ENCODE data around the gene GRIA1. TPM values are rescaled to one million over a fixed set of nuclear protein-coding genes. Genes with fewer than 3 reads are reported as not detected.

Gene GRIA1
- total RNA-seq, 1 experiment from 2014 or later = not detected

DNA sequence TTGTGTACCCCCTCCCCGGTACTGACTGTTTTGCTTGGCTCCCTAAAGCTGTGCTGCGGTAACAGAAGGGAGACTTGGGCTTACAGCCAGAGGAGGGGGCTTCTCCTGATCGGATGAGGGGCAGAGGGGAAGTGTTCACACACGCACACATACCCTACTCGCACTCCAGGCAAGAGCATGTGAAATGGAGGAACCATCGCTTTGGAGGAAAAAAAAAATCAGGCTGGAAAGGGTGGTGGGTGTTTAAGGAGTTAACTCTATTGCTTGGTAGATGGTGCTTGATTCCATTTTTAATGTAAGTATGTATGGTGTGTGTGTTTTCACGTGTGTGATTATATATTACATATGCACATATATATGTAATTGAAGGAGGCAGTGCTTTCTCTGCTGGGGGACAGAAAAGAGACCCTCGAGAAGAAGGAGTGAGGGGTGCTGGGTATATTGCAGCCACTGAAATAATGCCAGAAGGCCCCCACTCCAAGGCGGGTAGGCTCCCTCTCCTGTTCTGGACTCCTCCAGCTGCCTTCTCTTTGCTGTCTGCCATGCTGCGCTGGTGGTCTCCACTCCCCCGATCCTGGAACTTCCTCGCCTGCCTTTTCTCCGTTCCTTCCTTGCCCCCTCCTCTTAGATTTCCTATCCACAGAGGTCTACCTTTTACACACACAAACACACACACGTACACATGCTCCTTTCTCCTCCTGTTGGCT lies 721 bp downstream of the GRIA1 start:
- in situ Hi-C loops (cut with HindIII; ENCODE audit: low pct_unique_long_range_greater_than_20kb, low sequenced_read_pairs) = no loop called here
- no peak for DNase-seq (ENCODE audit: low read depth)

DNA sequence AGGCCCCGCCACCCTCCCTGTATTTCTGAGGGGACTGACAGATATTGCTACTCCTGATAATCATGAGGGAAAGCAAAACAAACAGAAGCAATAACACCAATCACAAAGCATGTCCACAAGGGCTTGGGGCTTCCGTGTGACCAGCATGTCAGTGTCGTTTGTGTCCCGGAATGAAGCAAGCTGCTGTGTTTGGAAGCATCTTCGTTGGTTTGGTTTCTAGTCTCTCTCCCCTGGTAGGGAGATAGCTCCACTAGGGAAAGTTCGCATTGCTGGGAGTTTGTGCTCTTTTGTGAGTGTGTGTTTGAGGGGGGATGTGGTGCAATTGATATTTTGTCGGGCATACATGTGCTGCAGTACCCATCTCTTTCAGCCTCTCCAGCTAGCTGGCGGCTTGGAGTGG lies 1.4 kb downstream of the GRIA1 start:
- DNase-seq (ENCODE audit: low read depth) = no peak
- in situ Hi-C loops (cut with HindIII; ENCODE audit: low pct_unique_long_range_greater_than_20kb, low sequenced_read_pairs) = no loop called here

- DNase-seq (ENCODE audit: low read depth) = peak; percentile 9
- in situ Hi-C loops (cut with HindIII; ENCODE audit: low pct_unique_long_range_greater_than_20kb, low sequenced_read_pairs) = no loop called here
Observed at GRCh38 chr5:153496835-153497234, 6.4 kb downstream of the GRIA1 start.

DNA sequence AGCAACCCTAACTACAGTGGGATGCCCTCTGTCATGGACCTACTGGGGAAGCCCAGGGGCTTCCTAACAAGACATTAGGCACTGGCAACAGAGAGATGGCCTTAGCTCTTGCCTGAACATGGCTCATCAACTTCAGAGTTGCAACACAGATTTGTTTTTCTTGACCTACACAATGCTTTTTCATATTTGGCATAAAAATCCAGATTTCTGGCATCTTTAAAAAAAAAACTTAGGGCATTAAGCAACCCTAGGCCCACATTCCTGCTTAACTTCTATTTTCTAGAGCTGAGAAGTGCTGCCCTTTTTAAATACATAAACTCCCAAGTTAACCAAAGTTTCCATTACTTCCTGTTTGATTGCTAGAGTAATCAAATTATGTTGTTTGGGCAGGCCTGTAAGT lies 8.0 kb downstream of the GRIA1 start:
- DNase-seq (ENCODE audit: low read depth) = no peak
- in situ Hi-C loops (cut with HindIII; ENCODE audit: low pct_unique_long_range_greater_than_20kb, low sequenced_read_pairs) = no loop called here

DNA sequence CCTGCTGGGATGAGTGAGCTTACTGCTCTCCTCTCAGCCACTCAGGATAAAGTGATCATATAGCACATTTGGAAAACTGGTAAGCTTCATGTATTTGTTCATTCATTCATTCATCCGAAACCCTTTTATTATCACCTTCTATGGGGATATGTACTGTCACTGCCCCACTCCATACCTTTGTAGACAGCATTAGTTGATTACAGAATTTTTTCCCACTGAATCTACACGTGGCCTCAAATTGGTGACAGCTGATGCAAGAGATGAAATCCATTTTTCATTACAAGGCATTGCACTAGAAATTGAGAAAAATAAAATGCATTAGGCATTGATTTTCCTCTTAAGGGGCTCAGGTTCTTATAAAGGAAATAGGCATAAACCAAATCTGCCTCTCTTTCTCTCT lies 9.7 kb downstream of the GRIA1 start:
- in situ Hi-C loops (cut with HindIII; ENCODE audit: low pct_unique_long_range_greater_than_20kb, low sequenced_read_pairs) = no loop called here
- no peak for DNase-seq (ENCODE audit: low read depth)

- in situ Hi-C loops (cut with HindIII; ENCODE audit: low pct_unique_long_range_greater_than_20kb, low sequenced_read_pairs) = no loop called here
- DNase-seq (ENCODE audit: low read depth) = no peak
Observed at GRCh38 chr5:153504726-153505125, 14.3 kb downstream of the GRIA1 start.

DNA sequence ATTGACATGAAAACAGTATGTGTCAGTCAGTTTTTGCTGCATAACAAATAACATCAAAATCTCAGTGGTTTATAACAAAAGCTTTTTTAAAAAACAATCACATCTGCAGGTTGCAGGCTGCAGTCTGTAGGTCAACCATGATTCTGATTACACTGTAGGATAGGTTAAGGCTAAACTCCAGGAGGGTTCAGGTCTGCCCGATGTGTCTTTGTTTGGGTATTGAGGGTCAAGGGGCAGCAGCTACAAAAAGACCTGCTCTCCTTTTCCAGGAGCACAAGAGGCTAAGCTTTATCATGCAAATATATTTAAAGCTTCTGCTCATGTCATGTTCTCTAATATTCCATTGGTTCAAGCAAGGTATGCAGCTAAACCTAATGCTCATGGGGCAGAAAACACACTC lies 18.2 kb downstream of the GRIA1 start:
- no peak for DNase-seq (ENCODE audit: low read depth)
- in situ Hi-C loops (cut with HindIII; ENCODE audit: low pct_unique_long_range_greater_than_20kb, low sequenced_read_pairs) = no loop called here

GRCh38 chr5:153511622-153512021 lies 21.2 kb downstream of the GRIA1 start:
- DNase-seq (ENCODE audit: low read depth) = no peak
- in situ Hi-C loops (cut with HindIII; ENCODE audit: low pct_unique_long_range_greater_than_20kb, low sequenced_read_pairs) = no loop called here

DNA sequence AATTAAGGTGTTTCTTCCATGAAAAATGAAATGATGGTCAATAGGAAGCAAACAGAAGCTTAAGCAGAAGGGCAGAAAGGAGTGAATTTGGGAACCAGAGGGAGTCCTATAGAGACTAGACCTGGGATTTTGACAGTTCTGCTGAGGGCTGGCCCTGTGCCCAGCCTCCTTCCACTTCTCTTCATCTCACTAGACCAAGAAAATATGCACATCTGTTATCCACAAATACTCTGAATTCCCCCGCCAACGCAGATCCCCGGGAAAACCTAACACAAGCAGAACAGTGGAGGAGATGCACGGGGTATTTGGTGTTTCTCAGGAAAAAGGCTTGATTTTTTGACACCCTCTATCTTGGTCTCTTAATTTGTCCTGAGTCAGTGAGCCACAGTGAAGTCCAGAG lies 22.7 kb downstream of the GRIA1 start:
- no peak for DNase-seq (ENCODE audit: low read depth)
- in situ Hi-C loops (cut with HindIII; ENCODE audit: low pct_unique_long_range_greater_than_20kb, low sequenced_read_pairs) = no loop called here

GRCh38 chr5:153515301-153515700 lies 24.8 kb downstream of the GRIA1 start:
- in situ Hi-C loops (cut with HindIII; ENCODE audit: low pct_unique_long_range_greater_than_20kb, low sequenced_read_pairs) = no loop called here
- DNase-seq (ENCODE audit: low read depth) = no peak

GRCh38 chr5:153516504-153517240 lies 26.2 kb downstream of the GRIA1 start:
- in situ Hi-C loops (cut with HindIII; ENCODE audit: low pct_unique_long_range_greater_than_20kb, low sequenced_read_pairs) = no loop called here
- no peak for DNase-seq (ENCODE audit: low read depth)

DNA sequence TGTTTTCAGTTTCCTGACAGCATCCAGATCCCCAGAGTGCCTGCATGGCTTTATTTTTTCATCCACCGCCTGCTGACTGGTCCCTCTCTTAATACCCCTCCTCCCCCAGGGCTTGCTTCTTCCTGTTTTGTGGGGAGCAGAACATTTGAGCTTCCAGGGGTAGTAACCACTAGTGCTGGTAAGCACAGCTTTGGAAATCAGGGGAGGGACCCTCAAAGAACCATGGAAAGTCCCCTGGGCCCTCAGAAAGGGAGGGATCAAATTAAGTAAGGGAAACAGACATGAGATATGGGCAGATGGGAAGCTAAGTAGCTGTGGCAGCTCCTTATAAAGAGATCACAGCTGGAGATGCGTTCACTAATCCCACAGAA lies 26.8 kb downstream of the GRIA1 start:
- DNase-seq (ENCODE audit: low read depth) = no peak
- in situ Hi-C loops (cut with HindIII; ENCODE audit: low pct_unique_long_range_greater_than_20kb, low sequenced_read_pairs) = no loop called here

DNA sequence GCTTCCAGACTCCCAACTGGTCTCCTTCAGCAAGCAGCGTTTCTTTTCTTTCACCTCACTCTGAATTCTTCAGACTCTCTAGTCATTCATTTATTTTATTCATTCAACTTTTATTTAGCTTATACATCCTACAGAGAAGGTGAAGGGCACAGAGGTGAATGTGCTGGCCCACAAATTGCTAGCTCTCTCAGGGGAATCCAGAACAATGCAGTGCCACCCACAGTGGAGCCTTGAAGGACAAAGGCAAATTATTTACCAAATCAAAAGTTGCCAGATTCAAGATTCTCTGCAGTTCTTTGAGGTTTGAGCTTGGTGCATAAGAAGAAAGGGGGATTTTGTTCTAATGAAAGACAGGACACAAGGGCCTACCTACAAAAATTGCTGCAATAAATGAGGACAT lies 29.7 kb downstream of the GRIA1 start:
- DNase-seq (ENCODE audit: low read depth) = no peak
- in situ Hi-C loops (cut with HindIII; ENCODE audit: low pct_unique_long_range_greater_than_20kb, low sequenced_read_pairs) = no loop called here

- in situ Hi-C loops (cut with HindIII; ENCODE audit: low pct_unique_long_range_greater_than_20kb, low sequenced_read_pairs) = no loop called here
- no peak for DNase-seq (ENCODE audit: low read depth)
Observed at GRCh38 chr5:153520952-153521351, 30.5 kb downstream of the GRIA1 start.

DNA sequence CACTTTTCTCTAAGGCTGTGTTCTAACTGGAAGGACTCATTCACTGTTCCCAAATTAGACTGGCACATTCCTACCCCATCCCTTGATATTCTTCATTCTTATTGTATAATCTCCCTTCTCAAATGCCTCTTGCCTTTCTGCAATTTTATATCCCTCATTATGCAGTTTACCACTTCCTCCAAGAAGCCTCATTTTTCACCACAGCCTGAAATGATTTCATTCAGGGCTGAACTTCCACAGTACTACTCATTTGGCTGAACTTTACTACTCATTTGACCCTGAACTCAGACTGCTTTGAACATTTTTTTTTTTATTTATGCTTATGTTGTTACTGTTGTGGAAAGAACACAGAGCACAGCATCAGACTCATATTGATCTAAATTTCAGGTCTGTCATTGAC lies 32.7 kb downstream of the GRIA1 start:
- in situ Hi-C loops (cut with HindIII; ENCODE audit: low pct_unique_long_range_greater_than_20kb, low sequenced_read_pairs) = no loop called here
- no peak for DNase-seq (ENCODE audit: low read depth)

DNA sequence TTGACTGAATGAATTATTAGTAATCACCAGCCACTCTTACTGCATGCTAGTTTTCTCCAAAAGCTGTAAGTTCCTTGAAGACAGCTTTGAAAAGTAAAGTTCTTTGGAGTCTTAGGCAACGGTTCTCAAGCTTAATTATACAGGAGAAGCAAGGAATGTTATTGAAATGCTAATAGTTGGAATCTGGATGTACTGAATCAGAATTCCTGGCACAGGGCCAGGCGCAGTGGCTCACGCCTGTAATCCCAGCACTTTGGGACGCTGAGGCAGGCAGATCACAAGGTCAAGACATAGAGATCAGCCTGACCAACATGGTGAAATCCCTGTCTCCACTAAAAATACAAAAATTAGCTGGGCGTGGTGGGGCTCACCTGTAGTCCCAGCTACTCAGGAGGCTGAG lies 33.4 kb downstream of the GRIA1 start:
- in situ Hi-C loops (cut with HindIII; ENCODE audit: low pct_unique_long_range_greater_than_20kb, low sequenced_read_pairs) = no loop called here
- DNase-seq (ENCODE audit: low read depth) = no peak

DNA sequence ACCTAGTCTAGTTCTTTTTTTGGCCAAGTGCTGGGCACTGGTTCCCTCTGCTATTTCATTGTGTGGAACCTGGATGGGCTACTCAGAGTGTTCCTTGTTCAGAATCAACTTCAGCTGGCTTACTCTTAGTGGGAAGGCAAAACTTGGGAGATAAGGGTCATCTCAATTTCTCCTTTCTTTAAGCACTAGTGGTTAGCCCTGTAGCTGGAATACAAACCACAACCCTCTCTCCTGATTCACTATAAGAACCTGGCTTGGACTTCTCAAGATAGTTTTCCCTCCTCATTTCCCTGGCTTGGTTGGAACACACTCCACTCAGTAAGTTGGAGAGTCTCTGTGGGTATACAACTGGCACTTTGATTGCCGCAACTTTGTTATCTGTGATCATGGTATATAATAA lies 35.1 kb downstream of the GRIA1 start:
- no peak for DNase-seq (ENCODE audit: low read depth)
- in situ Hi-C loops (cut with HindIII; ENCODE audit: low pct_unique_long_range_greater_than_20kb, low sequenced_read_pairs) = no loop called here

DNA sequence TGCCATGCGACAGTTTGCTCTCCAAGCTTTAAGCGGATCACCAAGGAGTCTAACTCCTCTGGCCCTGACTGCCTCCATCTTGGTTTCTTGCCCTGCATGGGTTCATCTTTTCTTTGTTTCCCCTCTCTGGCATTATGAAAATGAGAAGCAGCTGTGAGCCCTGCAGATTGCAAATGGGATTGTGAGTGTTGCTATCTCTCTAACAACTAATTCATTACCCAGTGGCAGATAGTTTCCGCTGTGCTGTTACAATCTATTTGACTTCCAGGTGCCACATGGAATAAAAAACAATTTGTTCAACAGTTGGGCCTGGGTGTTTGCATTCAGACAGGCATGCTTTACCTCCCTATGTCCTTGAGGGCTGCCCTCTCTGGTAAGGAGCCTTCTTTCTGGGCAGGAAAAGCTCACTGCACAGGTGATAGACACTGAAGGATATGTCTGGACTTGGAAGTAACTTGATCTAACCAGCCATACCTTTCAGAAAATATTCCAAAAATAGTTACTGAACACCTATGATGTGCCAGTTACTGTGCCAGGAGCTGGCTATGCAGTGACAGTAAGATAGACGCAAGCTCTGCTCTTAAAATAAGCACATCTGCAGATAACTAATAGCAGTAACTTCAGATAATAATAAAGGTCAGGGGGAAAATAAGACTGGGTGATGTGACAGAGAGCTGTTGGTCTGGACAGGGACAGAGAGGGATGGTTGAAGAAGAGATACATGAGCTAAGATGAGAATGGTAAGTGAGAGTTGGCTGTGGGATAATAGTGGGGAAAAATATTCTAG lies 40.1 kb downstream of the GRIA1 start:
- in situ Hi-C loops (cut with HindIII; ENCODE audit: low pct_unique_long_range_greater_than_20kb, low sequenced_read_pairs) = no loop called here
- DNase-seq (ENCODE audit: low read depth) = no peak

- in situ Hi-C loops (cut with HindIII; ENCODE audit: low pct_unique_long_range_greater_than_20kb, low sequenced_read_pairs) = no loop called here
- no peak for DNase-seq (ENCODE audit: low read depth)
Observed at GRCh38 chr5:153533546-153533945, 43.1 kb downstream of the GRIA1 start.
